Smooth muscle cell (in vitro differentiated cells): ENCODE results near the gene SPTA1. TPM values are rescaled to one million over a fixed set of nuclear protein-coding genes. Genes with fewer than 3 reads are reported as not detected.
A peak's percentile ranks its signal among the peaks of the same experiment; 100 is the strongest.

Experiments
- DNase-seq: peaks from one replicate; lab custom pipeline; 2025; ENCODE audit not compliant: unreplicated experiment; lab: John Stamatoyannopoulos, UW
- H2AFZ ChIP-seq: fragments of 200-600 bp; sonication (generic); 2 replicates; pipeline ENCODE4 v1.6.0; 2016; ENCODE audit warnings: antibody characterized with exemption, low read depth, mild to moderate bottlenecking
- H3F3A ChIP-seq: fragments of 200-600 bp; sonication (generic); 2 replicates; pipeline ENCODE4 v1.6.0; 2017; ENCODE audit warnings: antibody characterized with exemption, low read depth
- H3K27ac ChIP-seq: fragments of 200-600 bp; sonication (generic); 2 replicates; pipeline ENCODE4 v1.5.1; 2016; ENCODE audit warnings: low read depth, mild to moderate bottlenecking
- H3K27me3 ChIP-seq: fragments of 200-600 bp; sonication (generic); 2 replicates; pipeline ENCODE4 v1.6.1; 2016; ENCODE audit warnings: low read depth, mild to moderate bottlenecking
- H3K36me3 ChIP-seq: fragments of 200-600 bp; sonication (generic); 2 replicates; pipeline ENCODE4 v1.5.1; 2016; ENCODE audit warnings: low read depth
- H3K4me1 ChIP-seq: fragments of 200-600 bp; sonication (generic); 2 replicates; pipeline ENCODE4 v1.5.1; 2016; ENCODE audit warnings: low read depth
- H3K4me2 ChIP-seq: fragments of 200-600 bp; sonication (generic); 2 replicates; pipeline ENCODE4 v1.6.0; 2016; ENCODE audit warnings: mild to moderate bottlenecking
- H3K4me3 ChIP-seq: fragments of 200-600 bp; sonication (generic); 2 replicates; pipeline ENCODE4 v1.5.1; 2016; ENCODE audit warnings: mild to moderate bottlenecking
- H3K79me2 ChIP-seq: fragments of 200-600 bp; sonication (generic); 2 replicates; pipeline ENCODE4 v1.6.0; 2016; ENCODE audit warnings: low read depth, mild to moderate bottlenecking
- H3K9ac ChIP-seq: fragments of 200-600 bp; sonication (generic); 2 replicates; pipeline ENCODE4 v1.6.0; 2016; ENCODE audit warnings: low read depth
- H3K9me3 ChIP-seq: fragments of 200-600 bp; sonication (generic); replicated peaks from 2 replicates; pipeline ENCODE4 v1.5.1; 2016; ENCODE audit warnings: low read depth
- H4K20me1 ChIP-seq: fragments of 200-600 bp; sonication (generic); 2 replicates; pipeline ENCODE4 v1.6.0; 2016; ENCODE audit warnings: low read depth
- CTCF ChIP-seq: fragments of 200-600 bp; sonication (generic); IDR thresholded peaks from 2 replicates; pipeline ENCODE4 v1.5.1; 2017; ENCODE audit warnings: borderline replicate concordance, mild to moderate bottlenecking, antibody characterized with exemption; ENCODE audit not compliant: insufficient read depth, poor library complexity, severe bottlenecking
- WGBS: methylation state at CpG from one replicate; pipeline ENCODE4 v1.1.7; 2016; ENCODE audit warnings: low lambda C conversion rate; 5-methylcytosine and 5-hydroxymethylcytosine counted together
- polyA plus RNA-seq: library from polyadenylated mRNA; unstranded; fragments of >200 nt; fragmentation: Nextera tagmentation; extraction: Ambion mirVana; gene quantifications from 2 replicates; pipeline ENCODE4 v1.2.1, GENCODE V29; 2016
- total RNA-seq: library from RNA; depleted of rRNA; stranded (reverse); fragments of >200 nt; gene quantifications from 2 replicates; pipeline ENCODE4 v1.2.3, GENCODE V29; 2014

The SPTA1 gene
- total and polyA plus RNA-seq, 2 experiments from 2014 or later = 0.55 TPM; not detected in 1

- H3K79me2 ChIP-seq = no peaks in the 10 kb centered on the region
- no peaks in the 10 kb centered on the region for H3K4me1 ChIP-seq
- H3K4me2 ChIP-seq = no peak overlapping the region
- H3K36me3 ChIP-seq = no peaks in the 10 kb centered on the region
- TF ChIP-seq CTCF = no peak
- no peaks in the 10 kb centered on the region for H4K20me1 ChIP-seq
- H3K4me3 ChIP-seq = no peak overlapping the region
- no peaks in the 10 kb centered on the region for H3K9me3 ChIP-seq
- H2AFZ ChIP-seq = no peak overlapping the region
- H3K27ac ChIP-seq = no peak overlapping the region
- no peaks in the 10 kb centered on the region for H3F3A ChIP-seq
- 77% methylated on average over 7 of the region's 7 CpGs for WGBS
- no peaks in the 10 kb centered on the region for H3K27me3 ChIP-seq
- no peak for DNase-seq
- H3K9ac ChIP-seq = no peak overlapping the region
Observed at GRCh38 chr1:158685085-158685484, 1.4 kb downstream of the SPTA1 start.

GRCh38 chr1:158681606-158682005, 4.9 kb downstream of the SPTA1 start:
- no peaks in the 10 kb centered on the region for H3K4me1 ChIP-seq
- H3K9me3 ChIP-seq = no peaks in the 10 kb centered on the region
- no peaks in the 10 kb centered on the region for H3K36me3 ChIP-seq
- H2AFZ ChIP-seq = peak overlapping the region; percentile 55
- no peaks in the 10 kb centered on the region for H3K79me2 ChIP-seq
- no peak overlapping the region for H3K4me3 ChIP-seq
- no peak overlapping the region for H3K27ac ChIP-seq
- H3K27me3 ChIP-seq = no peaks in the 10 kb centered on the region
- H4K20me1 ChIP-seq = no peaks in the 10 kb centered on the region
- no peaks in the 10 kb centered on the region for H3F3A ChIP-seq
- no peak for DNase-seq
- H3K4me2 ChIP-seq = no peak overlapping the region
- 89% methylated on average over 2 of the region's 2 CpGs for WGBS
- TF ChIP-seq CTCF = no peak
- H3K9ac ChIP-seq = no peak overlapping the region

GRCh38 chr1:158679289-158679688, 7.2 kb downstream of the SPTA1 start:
- H3K27me3 ChIP-seq = no peaks in the 10 kb centered on the region
- DNase-seq = no peak
- no peak for TF ChIP-seq CTCF
- no peaks in the 10 kb centered on the region for H3F3A ChIP-seq
- no peak overlapping the region for H3K4me2 ChIP-seq
- no peak overlapping the region for H3K27ac ChIP-seq
- H2AFZ ChIP-seq = no peak overlapping the region
- H3K9me3 ChIP-seq = no peaks in the 10 kb centered on the region
- H3K79me2 ChIP-seq = no peaks in the 10 kb centered on the region
- H3K4me3 ChIP-seq = no peak overlapping the region
- H3K4me1 ChIP-seq = no peaks in the 10 kb centered on the region
- no peak overlapping the region for H3K9ac ChIP-seq
- H3K36me3 ChIP-seq = no peaks in the 10 kb centered on the region
- 95% methylated on average over 1 of the region's 1 CpG for WGBS
- H4K20me1 ChIP-seq = no peaks in the 10 kb centered on the region

- no peaks in the 10 kb centered on the region for H3K36me3 ChIP-seq
- no peaks in the 10 kb centered on the region for H3K4me1 ChIP-seq
- no peak for DNase-seq
- H3K9ac ChIP-seq = no peak overlapping the region
- no peak for TF ChIP-seq CTCF
- no peak overlapping the region for H3K27ac ChIP-seq
- H2AFZ ChIP-seq = no peak overlapping the region
- no peaks in the 10 kb centered on the region for H3K27me3 ChIP-seq
- no peaks in the 10 kb centered on the region for H4K20me1 ChIP-seq
- H3K4me2 ChIP-seq = no peak overlapping the region
- H3K79me2 ChIP-seq = no peaks in the 10 kb centered on the region
- WGBS = 74% methylated on average over 4 of the region's 4 CpGs
- H3F3A ChIP-seq = no peaks in the 10 kb centered on the region
- no peaks in the 10 kb centered on the region for H3K9me3 ChIP-seq
- H3K4me3 ChIP-seq = no peak overlapping the region
Observed at GRCh38 chr1:158675563-158676323, 10.8 kb downstream of the SPTA1 start.
